Fibroblast of skin of abdomen (primary cell): Measurements from ENCODE around the gene LRBA.
A peak's percentile ranks its signal among the peaks of the same experiment; 100 is the strongest.
"Not testable (repeated sequence)": the region's sequence is repeated elsewhere in the genome, so short reads cannot be mapped to it uniquely, and the experiment has no call there.

ENCODE experiments used
- DNase-seq: peaks from one replicate; pipeline ENCODE4 v3.0.0-alpha.2; 2013

LRBA gene

DNA sequence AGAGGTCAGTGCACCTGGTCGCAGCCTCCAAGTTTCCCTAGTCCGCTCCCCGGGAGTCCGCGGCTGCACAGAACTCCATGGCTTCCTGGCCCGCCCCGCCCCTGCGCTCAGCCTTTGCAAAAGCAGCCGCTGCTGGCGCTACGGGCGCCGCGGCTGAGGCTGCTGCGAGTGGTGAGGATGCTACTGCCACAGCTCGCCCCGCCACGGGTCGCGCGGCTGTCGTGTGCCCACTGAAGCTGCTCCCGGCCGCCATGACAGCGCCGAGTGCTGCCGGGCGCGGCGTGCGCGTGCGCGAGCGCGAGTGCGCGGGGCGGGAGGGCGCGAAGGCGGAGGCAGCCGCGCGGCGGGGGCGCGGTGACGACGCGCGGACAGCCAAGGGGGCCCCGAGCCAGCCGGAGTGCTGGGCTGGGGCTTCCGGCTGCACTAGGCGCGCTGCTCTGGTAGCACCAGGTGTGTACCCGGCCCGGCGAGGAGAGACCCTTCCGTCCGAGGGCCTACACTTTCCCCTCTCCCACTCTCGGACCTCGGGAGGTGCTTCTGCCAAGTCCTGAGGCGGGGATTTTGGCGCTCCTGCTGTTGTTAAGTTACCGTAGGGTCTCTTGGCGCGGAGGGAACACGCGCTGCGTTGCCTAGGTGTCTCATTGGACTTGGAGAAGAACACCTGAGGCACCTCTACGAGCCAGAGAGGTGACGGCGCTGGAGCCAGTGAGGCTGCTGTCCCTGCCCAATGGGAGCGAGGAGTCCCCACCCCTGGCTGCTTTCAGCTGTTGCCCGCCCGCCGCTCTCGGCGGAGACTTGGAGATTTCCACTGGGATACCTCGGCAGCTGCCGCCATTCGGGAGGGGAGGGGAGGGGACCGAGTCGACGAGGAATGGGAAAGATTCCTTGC, 619 bp upstream of the LRBA start:
- DNase-seq = peak; percentile 71

DNA sequence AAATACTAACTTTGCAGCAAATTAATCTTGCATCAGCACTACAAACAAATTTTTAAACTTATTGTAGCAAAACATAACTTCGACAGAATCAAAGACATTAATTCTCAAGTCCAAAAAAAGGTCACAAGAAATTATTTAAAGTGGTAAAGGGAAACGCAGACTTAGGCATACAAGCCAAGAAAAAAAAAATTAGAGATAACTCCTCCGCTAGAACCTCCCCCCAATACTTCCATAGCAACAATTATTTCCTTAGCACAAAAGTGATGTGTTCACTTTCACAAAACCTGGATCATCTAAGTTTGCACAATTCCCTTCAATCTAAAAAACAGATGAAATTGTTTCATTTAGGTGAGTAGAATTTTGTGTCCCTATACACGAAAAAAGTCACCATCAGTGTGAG, 1.1 kb downstream of the LRBA start:
- DNase-seq = no peak

DNA sequence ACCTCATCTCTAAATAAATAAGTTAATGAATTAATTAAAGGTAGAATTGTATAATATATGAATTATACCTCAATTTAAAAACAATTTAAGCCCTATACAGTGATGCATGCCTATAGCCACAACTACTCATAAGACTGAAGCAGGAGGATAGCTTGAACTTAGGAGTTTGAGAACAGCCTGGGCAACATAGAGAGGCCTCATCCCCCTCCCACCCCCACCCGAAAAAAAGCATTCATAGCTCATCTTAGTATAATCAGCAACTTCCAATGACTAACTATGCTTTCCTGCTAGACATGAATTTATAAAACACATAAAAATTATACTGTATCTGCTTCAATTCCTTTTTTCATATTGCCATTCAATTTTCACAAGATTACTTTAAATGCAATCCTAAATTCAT, 1.6 kb downstream of the LRBA start:
- no peak for DNase-seq

DNA sequence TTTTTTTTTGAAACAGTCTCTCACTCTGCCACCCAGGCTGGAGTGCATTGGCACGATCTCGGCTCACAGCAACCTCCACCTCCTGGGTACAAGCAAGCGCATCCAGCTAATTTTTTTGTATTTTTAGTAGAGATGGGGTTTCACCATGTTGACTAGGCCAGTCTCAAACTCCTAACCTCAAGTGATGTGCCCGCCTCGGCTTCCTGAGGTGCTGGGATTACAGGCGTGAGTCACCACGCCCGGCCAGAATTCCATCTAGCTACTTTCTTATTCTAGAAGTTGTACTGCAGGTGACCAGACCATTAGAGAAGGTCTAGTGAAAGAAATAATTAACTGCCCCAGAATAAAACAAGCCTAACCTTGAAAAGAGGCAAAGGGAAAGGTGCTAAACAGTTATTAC, 2.3 kb downstream of the LRBA start:
- DNase-seq = no peak

DNA sequence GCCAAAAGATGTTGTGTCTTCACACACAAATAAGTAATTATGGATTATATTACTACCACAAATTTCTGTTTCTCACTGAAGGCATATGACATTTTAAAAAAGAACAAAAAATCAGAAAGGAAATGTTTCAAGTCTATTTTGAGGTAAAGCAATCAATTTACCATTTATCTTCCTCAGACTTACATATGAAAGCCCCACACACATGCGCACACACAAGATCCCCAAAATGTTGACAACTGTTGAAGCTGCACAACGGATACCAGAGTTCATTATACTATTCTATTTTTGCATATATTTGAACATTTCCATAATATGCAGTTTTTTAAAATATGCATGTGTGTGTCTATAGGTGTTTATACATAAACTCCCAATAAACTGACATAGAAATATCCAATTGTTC, 2.7 kb downstream of the LRBA start:
- DNase-seq = no peak

DNA sequence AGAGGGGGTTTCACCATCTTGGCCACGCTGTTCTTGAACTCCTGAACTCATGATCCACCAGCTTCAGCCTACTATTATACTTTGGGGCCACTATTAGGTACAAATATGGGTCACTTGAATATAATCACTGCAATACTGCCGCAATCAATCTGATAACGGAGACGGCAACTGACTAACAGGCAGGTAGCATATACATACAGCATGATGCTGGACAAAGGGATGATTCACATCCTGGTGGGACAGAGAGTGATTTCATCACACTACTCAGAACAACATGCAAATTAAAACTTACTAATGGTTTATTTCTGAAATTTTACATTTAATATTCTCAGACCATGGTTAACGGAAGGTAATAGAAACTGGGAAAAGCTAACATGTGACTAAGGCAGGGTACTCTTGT, 10.9 kb downstream of the LRBA start:
- DNase-seq = peak; percentile 23

DNA sequence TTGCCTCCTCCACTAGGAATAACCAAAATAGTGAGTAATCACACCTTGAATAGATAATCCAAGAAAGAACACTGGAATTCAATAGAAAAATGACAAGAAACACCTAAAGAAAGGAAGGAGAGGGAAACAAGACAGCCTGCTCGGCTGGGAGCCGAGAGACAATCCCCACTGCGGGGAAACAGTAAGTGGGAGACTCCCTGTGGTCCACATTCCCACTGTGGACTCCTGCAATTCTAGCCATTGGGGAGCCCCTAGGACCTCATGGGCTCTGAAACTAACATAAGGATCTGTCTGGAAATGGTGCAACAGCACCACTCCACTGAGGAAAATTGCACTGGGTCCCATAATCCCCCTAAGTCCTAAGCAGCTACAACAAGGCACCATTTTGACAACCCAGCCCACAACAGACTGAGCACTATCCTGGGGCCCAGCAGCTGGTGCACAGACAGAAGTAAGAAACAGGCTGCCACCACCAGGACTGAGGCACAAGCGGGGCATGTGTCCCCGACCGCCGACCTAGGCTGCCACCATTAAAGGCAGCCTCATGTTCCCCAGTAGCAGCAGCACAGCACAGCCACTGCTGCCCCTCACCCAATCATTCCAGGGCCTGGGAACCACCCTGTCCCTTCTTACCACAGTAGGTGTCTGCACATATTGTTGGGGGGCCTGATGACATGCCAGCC, 14.2 kb downstream of the LRBA start:
- DNase-seq = no peak

DNA sequence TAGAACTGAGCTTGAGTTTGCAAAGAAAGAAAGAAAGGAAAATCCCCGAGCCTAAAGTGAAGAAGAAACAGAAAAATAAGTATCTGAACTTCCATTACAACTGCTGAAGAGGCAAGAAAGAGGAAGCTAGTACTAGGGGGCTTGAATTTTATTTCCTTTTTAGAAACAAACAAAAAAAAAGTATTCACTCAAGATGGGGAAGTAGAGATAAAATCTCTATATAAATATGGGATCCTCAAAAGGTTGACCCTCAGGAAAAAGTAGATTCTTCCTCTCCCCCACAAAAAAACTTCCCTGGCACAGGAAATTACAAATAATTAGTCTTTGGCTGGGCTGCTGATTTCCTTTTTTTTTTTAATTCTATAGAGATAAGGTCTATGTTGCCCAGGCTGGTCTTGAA, 16.0 kb downstream of the LRBA start:
- DNase-seq = no peak

DNA sequence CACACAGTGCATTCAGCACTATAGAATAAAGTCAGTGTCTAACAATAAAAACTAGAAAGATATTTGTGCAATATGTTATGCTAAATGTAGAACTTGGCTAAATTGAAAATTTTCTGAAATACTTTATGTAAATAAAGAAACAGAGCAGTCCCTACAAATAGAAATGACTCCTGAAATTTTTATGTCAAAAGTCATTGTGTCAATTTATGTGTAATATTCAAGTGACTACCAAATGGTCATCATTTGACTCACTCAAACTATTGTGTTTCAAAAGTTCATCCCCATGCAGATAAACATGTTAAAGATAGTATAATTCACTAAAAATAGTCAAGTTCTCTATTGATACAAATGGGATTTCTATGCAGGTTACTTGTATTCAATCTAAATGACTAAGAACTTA, 17.9 kb downstream of the LRBA start:
- DNase-seq = no peak

DNA sequence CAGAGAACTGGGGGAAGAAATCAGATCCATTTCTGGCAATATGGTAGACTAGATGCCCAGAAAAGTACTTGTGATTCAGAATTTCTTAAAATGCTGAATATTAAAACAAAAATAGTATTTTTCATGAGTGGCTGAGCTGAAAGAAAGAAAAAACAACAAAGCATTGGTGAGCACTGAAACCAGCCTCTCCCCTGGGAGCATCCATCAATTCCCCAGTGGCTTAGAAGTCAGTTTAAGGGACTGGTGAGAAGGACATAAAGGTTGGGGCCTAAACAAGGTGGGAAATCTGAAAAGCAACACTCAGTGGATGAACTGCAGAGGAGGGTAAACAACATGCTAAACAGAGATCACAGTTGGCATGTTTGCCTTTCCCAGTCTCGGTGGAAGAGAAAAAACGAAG, 20.4 kb downstream of the LRBA start:
- DNase-seq = no peak

DNA sequence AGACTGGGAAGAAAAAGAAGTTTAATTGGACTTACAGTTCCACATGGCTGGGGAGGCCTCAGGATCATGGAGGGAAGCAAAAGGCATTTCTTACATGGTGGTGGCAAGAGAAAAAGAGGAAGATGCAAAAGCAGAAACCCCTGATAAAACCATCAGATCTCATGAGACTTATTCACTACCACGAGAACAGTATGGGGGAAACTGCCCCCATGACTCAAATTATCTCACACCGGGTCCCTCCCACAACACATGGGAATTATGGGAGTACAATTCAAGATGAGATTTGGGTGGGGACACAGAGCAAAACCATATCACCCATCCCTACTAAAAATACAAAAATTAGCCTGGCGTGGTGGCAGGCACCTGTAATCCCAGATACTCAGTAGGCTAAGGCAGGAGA, 21.5 kb downstream of the LRBA start:
- not testable (repeated sequence) for DNase-seq

DNA sequence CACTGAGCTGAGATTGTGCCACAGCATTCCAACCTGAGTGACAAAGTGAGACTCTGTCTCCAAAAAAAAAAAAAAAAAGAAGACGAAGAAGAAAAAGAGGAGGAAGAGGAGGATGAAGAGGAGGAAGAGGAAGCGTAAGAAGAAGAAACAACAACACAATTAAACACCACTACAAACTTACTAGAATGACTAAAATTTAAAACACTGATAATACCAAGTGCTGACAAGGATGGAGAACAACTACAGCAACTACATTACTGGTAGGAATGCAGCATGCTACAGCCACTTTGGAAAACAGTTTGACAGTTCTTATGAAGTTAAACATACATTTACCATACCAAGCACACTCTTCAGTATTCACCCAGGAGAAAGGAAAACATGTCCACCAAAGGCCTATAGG, 24.1 kb downstream of the LRBA start:
- DNase-seq = no peak

DNA sequence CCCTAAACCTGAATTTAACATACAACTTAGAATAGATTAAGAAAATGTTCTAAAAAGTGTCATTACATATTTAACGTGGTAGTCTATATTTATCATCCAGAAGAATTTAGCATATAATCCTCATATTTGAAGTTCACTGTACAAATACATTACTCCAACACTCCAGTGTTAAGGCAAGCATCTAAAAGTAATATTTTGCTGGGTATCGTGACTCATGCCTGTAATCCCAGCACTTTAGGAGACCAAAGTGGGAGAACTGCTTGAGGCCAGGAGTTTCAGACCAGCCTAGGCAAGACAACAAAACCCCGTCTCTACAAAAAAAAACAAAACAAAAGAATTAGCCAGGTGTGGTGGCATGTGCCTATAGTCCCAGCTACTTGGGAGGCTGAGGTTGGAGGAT, 24.8 kb downstream of the LRBA start:
- no peak for DNase-seq

DNA sequence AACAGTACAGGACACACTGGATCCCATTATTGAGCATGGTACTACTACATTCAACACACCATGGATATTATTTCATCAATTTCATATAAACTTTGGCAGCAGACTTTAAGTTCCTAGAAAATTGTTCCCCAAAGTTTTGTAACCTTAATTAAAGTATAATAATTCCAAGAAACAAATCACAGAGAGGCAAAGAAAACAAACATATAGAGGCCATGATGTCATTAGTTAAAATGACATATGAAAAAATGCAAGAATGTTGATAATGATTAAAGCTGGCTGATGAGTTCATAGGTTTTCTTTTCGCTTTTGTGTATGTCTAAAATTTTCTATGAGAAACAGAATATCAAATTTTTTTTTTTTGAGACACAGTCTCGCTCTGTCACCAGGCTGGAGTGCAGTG, 26.8 kb downstream of the LRBA start:
- DNase-seq = no peak

DNA sequence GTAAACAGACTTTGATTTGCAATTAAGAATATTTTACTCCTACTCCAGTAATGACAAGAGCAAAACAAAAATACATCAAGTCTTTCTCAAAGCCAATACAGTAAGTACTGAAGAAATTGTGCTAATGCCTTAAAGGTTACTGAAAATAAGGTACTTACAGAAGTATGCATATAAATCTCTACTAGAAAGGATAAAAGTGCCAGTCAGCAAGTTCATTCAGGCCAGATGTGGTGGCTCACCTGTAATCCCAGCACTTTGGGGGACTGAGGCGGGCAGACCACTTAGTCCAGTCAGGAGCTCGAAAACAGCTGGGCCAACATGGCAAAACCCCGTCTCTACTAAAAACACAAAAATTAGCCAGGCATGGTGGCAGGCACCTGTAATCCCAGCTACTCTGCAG, 27.9 kb downstream of the LRBA start:
- DNase-seq = no peak

DNA sequence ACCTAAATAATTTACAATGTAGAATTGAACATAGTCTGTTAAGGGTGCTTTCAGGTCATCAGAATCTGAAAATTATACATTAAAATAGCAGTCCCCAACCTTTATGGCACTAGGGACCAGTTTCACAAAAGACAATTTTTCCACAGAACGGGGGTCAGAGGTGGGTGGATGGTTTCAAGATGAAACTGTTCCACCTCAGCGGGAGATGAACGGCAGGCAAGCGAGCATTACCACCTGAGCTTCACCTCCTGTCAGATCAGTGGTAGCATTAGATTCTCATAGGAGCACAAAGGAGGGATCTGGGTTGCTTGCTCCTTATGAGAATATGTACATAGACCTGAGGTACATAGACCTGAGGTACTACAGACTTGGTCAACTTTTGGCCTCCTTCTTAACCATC, 29.0 kb downstream of the LRBA start:
- no peak for DNase-seq

DNA sequence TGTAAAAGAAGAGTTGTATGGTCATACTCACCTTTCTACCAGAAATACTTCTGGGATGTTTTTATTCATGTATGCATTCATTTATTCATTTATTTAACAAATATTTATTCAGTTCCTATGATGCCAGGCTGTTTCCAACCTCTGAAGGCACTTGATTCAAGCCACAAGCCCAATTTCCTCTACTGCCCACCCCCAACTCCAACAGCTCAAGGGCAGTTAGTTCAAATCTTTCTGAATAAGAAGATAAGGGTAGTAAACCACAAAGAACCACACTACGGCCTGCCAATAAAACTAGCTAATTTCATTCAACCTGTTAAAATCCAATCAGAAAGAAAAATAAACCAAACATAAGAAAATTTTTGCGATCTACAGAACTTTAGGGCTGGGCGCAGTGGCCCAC, 31.2 kb downstream of the LRBA start:
- DNase-seq = no peak

DNA sequence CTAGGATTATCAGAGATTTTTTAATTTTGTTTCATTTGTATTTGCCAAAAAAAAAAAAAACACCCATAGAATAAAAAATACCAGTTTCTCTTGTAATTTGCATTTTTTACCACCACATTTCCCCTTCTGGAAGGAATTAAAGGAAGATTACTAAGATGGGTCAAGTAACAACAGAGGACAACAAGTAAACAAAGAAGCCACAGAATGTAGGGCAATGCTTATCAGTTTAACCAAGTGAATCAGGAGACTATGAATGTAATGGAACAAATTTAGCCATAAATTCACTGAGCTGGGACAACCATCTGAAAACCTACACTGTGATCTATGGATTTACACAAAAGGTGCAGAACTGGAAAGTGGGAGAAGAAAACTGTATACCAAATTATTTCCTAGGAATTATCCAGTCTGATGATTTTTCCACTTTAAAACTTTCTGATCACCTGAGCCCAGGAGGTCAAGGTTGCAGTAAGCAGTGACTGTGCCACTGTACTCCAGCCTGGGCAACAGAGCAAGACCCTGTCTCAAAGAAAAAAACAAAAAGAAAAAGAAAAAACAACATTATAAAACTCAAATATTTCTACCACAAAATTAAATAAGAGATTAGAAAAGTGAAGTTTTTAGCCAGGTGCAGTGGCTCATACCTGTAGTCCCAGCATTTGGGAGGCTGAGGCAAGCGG, 32.4 kb downstream of the LRBA start:
- no peak for DNase-seq

DNA sequence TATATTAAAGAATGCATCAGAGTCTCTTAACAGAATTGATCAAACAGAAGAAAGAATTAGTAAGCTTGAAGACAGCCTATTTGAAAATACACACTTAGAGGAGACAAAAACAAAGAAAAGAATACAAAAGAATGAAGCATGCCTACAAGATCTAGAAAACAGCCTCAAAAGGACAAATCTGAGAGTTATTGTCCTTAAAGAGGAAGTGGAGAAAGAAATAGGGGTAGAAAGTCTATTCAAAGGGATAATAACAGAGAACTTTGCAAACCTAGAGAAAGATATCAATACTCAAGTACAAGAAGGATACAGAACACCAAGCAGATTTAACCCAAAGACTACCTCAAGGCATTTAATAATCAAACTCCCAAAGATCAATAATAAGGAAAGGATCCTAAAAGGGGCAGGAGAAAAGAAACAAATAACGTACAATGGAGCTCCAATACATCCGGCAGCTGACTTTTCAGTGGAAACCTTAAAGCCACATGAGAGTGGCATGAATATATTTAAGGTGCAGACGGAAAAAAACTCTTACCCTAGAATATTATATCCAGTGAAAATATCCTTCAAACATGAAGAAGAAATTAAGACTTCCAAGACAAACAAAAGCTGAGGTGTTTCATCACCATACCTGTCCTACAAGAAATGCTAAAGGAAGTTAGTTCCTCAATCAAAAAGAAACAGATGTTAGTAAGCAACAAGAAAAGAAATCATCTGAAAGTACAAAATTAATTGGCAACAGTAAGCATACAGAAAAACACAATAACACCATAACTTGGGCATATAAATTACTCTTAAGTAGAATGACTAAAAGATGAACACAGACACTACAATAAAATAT, 36.1 kb downstream of the LRBA start:
- DNase-seq = no peak

DNA sequence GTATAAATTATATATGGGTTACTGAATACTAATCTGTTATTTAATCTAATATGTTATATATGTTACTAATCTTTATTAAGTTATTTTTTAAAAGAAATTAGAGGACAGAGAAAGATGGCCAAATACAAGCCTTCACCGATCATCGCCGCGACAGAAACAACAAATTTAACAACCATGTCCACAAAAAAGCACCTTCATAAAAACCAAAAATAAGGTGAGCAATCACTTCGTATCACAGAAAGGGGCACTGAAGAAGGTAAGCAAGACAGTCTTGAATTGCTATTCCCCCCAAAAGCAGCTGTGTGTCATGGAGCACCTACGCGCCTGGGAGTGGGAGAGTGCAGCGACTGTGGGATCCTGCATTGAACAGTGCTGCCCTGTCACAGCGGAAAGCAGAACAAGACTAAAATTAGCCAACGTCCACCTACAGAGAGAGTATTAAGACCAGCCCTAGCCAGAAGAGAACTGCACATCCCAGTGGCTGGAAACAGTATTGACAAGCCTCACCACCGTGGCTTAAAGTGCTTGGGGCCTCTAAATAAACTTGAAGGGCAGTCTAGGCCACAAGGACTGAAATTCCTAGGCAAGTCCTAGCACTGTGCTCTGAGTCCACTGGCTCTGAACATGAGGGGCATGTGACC, 38.5 kb downstream of the LRBA start:
- no peak for DNase-seq

DNA sequence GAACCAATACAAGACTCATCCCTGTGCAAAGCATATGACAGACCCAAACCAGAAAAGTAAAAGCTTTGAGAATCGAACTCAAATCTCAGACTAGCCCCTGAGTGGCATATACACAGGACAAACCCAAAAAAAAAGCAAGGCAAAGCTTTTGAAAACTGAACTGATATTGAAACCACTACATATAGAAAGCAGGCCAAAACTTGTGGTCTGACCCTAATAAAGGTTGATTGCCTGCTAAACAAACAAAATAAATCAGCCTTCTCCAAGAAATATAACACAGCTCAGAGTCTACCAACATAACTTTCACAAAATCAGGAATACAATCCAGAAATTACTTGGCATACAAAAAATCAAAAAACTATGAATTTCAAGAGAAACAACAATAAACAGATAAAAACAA, 40.3 kb downstream of the LRBA start:
- DNase-seq = no peak

DNA sequence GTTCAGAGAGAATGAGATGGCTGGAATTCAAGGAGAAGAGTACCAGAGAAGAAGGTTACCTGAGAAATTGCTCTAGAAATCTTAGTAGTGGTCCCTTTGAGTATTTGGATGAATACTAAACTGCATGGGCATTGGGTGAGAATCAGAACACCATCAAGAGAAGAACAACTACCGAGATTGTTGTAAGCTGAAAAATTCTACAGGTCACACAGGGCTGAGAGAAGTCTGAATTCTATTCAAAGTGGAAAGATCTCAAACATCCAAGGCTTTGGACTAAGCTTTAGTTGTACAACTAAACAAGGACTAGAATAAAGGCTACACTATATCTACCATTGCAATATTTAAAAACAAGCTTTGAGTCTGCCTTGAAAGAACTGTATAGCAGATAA, 40.8 kb downstream of the LRBA start:
- no peak for DNase-seq
